Thyroid gland (tissue), 4 donors: ENCODE results near the gene PRKCA.
"Not testable (repeated sequence)": the region's sequence is repeated elsewhere in the genome, so short reads cannot be mapped to it uniquely, and the experiment has no call there.

Source experiments
- POLR2A ChIP-seq, 2 donors: fragments of 450-650 bp; IDR thresholded peaks; one replicate each; pipeline ENCODE4 v1.6.1; 2017; ENCODE audit warnings: antibody characterized with exemption in 2 of 2, mild to moderate bottlenecking in 2 of 2, moderate library complexity in 1 of 2
- TF ChIP-seq, protein P1 (sequence below), 6 experiments: fragments of 200-600 bp in 3 of 6; fragments of 450-650 bp in 3 of 6; sonication (generic) in 3 of 6; IDR thresholded peaks; one replicate each; pipeline ENCODE4 v1.5.1; 2016 to 2019; ENCODE audit warnings: antibody characterized with exemption in 6 of 6, mild to moderate bottlenecking in 2 of 6, inconsistent platforms in 1 of 6, moderate library complexity in 1 of 6

DNA sequence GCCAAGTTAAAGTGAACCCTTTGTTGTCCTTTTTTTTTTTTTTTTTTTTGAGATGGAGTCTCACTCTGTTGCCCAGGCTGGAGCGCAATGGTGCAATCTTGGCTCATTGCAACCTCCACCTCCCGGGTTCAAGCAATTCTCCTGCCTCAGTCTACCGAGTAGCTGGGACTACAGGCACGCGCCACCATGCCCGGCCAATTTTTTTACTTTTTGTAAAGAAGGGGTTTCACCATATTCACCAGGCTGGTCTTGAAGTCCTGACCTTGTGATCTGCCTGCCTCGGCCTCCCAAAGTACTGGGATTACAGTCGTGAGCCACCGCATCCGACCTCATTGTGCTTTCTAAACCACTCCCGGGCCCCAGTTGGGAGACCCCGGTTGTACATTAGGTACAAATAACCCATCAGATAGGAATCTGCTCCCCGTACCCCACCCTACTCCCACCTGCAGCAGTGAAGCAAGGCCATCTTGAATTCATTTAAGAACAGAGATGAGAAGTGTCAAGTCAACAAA lies 410.7 kb downstream of the PRKCA start:
- TF ChIP-seq, protein P1, sequence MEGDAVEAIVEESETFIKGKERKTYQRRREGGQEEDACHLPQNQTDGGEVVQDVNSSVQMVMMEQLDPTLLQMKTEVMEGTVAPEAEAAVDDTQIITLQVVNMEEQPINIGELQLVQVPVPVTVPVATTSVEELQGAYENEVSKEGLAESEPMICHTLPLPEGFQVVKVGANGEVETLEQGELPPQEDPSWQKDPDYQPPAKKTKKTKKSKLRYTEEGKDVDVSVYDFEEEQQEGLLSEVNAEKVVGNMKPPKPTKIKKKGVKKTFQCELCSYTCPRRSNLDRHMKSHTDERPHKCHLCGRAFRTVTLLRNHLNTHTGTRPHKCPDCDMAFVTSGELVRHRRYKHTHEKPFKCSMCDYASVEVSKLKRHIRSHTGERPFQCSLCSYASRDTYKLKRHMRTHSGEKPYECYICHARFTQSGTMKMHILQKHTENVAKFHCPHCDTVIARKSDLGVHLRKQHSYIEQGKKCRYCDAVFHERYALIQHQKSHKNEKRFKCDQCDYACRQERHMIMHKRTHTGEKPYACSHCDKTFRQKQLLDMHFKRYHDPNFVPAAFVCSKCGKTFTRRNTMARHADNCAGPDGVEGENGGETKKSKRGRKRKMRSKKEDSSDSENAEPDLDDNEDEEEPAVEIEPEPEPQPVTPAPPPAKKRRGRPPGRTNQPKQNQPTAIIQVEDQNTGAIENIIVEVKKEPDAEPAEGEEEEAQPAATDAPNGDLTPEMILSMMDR (IDR thresholded peaks at IDR 0.05): not testable (repeated sequence)
- TF ChIP-seq POLR2A (IDR thresholded peaks at IDR 0.05): not testable (repeated sequence)
